Activated CD4-positive, CD25-positive, alpha-beta regulatory T cell treated with anti-CD3 and anti-CD28 coated beads, Interleukin-2, amount 50 U/mL, for 16 hours (primary cell): Measurements from ENCODE around the gene ICA1.

Source experiments
- DNase-seq: peaks from one replicate; pipeline ENCODE4 v3.0.0-alpha.2; 2020; ENCODE audit warnings: low read depth, low spot score

ICA1 gene

GRCh38 chr7:8201846-8202441 is 60.0 kb downstream of the ICA1 start:
- DNase-seq: no peak

GRCh38 chr7:8200717-8201116 is 61.2 kb downstream of the ICA1 start:
- DNase-seq: no peak

- no peak for DNase-seq
Measured at GRCh38 chr7:8200316-8200715, 61.7 kb downstream of the ICA1 start.

GRCh38 chr7:8197994-8198698 is 63.8 kb downstream of the ICA1 start:
- no peak for DNase-seq

- DNase-seq: no peak
Measured at GRCh38 chr7:8192897-8193296, 69.1 kb downstream of the ICA1 start.

GRCh38 chr7:8190119-8190895 is 71.7 kb downstream of the ICA1 start:
- DNase-seq: peak; percentile 48

GRCh38 chr7:8189625-8190024 is 72.3 kb downstream of the ICA1 start:
- DNase-seq: no peak

- no peak for DNase-seq
Measured at GRCh38 chr7:8185926-8186683, 75.9 kb downstream of the ICA1 start.

- DNase-seq: no peak
Measured at GRCh38 chr7:8184221-8184620, 77.7 kb downstream of the ICA1 start.

- no peak for DNase-seq
Measured at GRCh38 chr7:8179486-8179885, 82.5 kb downstream of the ICA1 start.

GRCh38 chr7:8178353-8178752 is 83.6 kb downstream of the ICA1 start:
- DNase-seq: no peak

- DNase-seq: no peak
Measured at GRCh38 chr7:8177109-8177933, 84.6 kb downstream of the ICA1 start.

GRCh38 chr7:8176370-8177081 is 85.4 kb downstream of the ICA1 start:
- DNase-seq: peak; percentile 33

- no peak for DNase-seq
Measured at GRCh38 chr7:8175929-8176369, 86.0 kb downstream of the ICA1 start.

GRCh38 chr7:8172372-8173354 is 89.3 kb downstream of the ICA1 start:
- no peak for DNase-seq

- DNase-seq: no peak
Measured at GRCh38 chr7:8169171-8169570, 92.8 kb downstream of the ICA1 start.

- no peak for DNase-seq
Measured at GRCh38 chr7:8168336-8168735, 93.6 kb downstream of the ICA1 start.

- no peak for DNase-seq
Measured at GRCh38 chr7:8165150-8165549, 96.8 kb downstream of the ICA1 start.

- DNase-seq: no peak
Measured at GRCh38 chr7:8162181-8162580, 99.8 kb downstream of the ICA1 start.
